HG03064 (cell line): ENCODE results near the gene TNFAIP8.

Source experiments
- ATAC-seq: cut with Tn5 transposase; IDR thresholded peaks from one replicate; pipeline ENCODE4 v1.9.1; 2021; ENCODE audit warnings: low read depth; ENCODE audit not compliant: unreplicated experiment

TNFAIP8 gene

GRCh38 chr5:119389288-119390030, 33.6 kb downstream of the TNFAIP8 start:
- ATAC-seq, result no peak

GRCh38 chr5:119390404-119390803, 34.6 kb downstream of the TNFAIP8 start:
- no peak for ATAC-seq

- no peak for ATAC-seq
Observed at GRCh38 chr5:119393201-119393691, 37.4 kb downstream of the TNFAIP8 start.

- no peak for ATAC-seq
Observed at GRCh38 chr5:119393746-119394145, 37.9 kb downstream of the TNFAIP8 start.

GRCh38 chr5:119395080-119395836, 39.4 kb downstream of the TNFAIP8 start:
- ATAC-seq, result peak; percentile 59

- no peak for ATAC-seq
Observed at GRCh38 chr5:119396030-119396664, 40.3 kb downstream of the TNFAIP8 start.

- ATAC-seq, result peak; percentile 39
Observed at GRCh38 chr5:119397518-119398380, 41.9 kb downstream of the TNFAIP8 start.

- ATAC-seq, result no peak
Observed at GRCh38 chr5:119398727-119399466, 43.1 kb downstream of the TNFAIP8 start.

- ATAC-seq, result no peak
Observed at GRCh38 chr5:119400245-119400644, 44.4 kb downstream of the TNFAIP8 start.

GRCh38 chr5:119402081-119402480, 46.3 kb downstream of the TNFAIP8 start:
- ATAC-seq, result no peak

GRCh38 chr5:119402555-119402954, 46.7 kb downstream of the TNFAIP8 start:
- ATAC-seq, result no peak

- no peak for ATAC-seq
Observed at GRCh38 chr5:119404033-119404432, 48.2 kb downstream of the TNFAIP8 start.

GRCh38 chr5:119405419-119405818, 49.6 kb downstream of the TNFAIP8 start:
- ATAC-seq, result no peak

- no peak for ATAC-seq
Observed at GRCh38 chr5:119406551-119407110, 50.8 kb downstream of the TNFAIP8 start.

GRCh38 chr5:119409235-119409815, 53.5 kb downstream of the TNFAIP8 start:
- no peak for ATAC-seq

GRCh38 chr5:119410448-119411159, 54.8 kb downstream of the TNFAIP8 start:
- no peak for ATAC-seq

- ATAC-seq, result peak; percentile 64
Observed at GRCh38 chr5:119411361-119412278, 55.8 kb downstream of the TNFAIP8 start.
